Measurements from ENCODE around the gene MORN5.

MORN5 gene

GRCh38 chr9:122236681-122237080 is 77.0 kb downstream of the MORN5 start:
- no peak overlapping the region for H3K4me3 ChIP-seq (ENCODE audit: extremely low read depth, insufficient read depth, low read length, poor library complexity, severe bottlenecking)
- H3K36me3 ChIP-seq (ENCODE audit: control insufficient read depth, insufficient read depth, low read length) = peaks cover 24% of the 10 kb centered on the region
- H3K4me1 ChIP-seq (ENCODE audit: control insufficient read depth, insufficient read depth, low read length, poor library complexity, severe bottlenecking) = peaks cover 3% of the 10 kb centered on the region
- no peaks in the 10 kb centered on the region for H3K9me3 ChIP-seq (ENCODE audit: control insufficient read depth, low read length)
- 90 to 92% methylated on average over 8 to 9 of the region's 10 CpGs for WGBS, 2 experiments (ENCODE audit: insufficient coverage in 2 of 2)
- no peak overlapping the region for H3K27ac ChIP-seq (ENCODE audit: low read depth, low read length, severe bottlenecking)

DNA sequence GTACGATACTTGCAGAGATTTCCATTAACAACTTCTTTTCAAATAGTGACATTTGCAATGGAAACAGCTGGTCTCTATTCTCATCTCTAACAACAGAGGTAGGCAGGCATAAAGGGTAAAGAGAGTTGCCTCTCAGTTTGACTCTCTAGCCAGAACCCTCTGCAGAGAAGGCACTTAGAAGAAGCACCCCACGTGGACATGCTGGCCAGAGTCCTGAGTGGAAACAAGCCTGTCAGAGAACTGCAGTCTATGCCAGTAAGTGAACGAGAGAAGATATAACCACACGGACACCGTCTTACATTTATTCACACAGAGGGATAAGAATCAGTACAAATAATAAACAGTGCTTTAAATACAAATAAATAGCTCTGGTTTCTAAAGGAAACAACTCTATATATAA is 80.0 kb downstream of the MORN5 start:
- no peaks in the 10 kb centered on the region for H3K9me3 ChIP-seq (ENCODE audit: control insufficient read depth, low read length)
- H3K4me1 ChIP-seq (ENCODE audit: control insufficient read depth, insufficient read depth, low read length, poor library complexity, severe bottlenecking) = no peaks in the 10 kb centered on the region
- peaks cover 54% of the 10 kb centered on the region for H3K36me3 ChIP-seq (ENCODE audit: control insufficient read depth, insufficient read depth, low read length)
- WGBS, 2 experiments (ENCODE audit: insufficient coverage in 2 of 2) = 95% methylated on average over 2 of the region's 5 CpGs; no CpG with 5 or more reads in 1 of the 2 experiments
- no peak overlapping the region for H3K4me3 ChIP-seq (ENCODE audit: extremely low read depth, insufficient read depth, low read length, poor library complexity, severe bottlenecking)
- no peak overlapping the region for H3K27ac ChIP-seq (ENCODE audit: low read depth, low read length, severe bottlenecking)

GRCh38 chr9:122244349-122244748 is 84.6 kb downstream of the MORN5 start:
- Histone ChIP-seq H3K27ac (ENCODE audit: low read depth, low read length, severe bottlenecking) (no peak overlapping the region), H3K4me3 (ENCODE audit: extremely low read depth, insufficient read depth, low read length, poor library complexity, severe bottlenecking) (no peak overlapping the region), H3K4me1 (ENCODE audit: control insufficient read depth, insufficient read depth, low read length, poor library complexity, severe bottlenecking) (no peaks in the 10 kb centered on the region), H3K9me3 (ENCODE audit: control insufficient read depth, low read length) (no peaks in the 10 kb centered on the region), H3K36me3 (ENCODE audit: control insufficient read depth, insufficient read depth, low read length) (peaks cover 90% of the 10 kb centered on the region)
- WGBS, 2 experiments (ENCODE audit: insufficient coverage in 2 of 2) = 83% methylated on average over 1 of the region's 3 CpGs; no CpG with 5 or more reads in 1 of the 2 experiments

DNA sequence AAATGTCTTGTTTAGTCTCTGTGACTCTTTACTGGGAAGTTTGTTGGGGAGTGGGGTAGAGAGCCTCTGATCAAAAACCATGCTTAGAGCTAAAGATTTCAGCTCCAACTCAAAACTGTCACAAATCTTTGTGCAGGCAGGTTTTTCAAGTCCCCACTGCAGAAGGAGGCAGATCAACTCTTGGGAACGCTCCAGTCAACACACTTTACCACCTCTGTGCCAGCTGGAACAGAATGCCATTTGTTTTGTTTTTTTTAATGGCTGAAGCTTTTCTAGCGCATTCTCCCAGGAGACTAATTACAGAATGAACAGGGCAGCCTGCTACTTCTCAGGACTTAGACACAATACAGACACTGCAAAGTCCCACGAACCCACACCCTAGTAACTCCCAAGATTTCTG is 87.0 kb downstream of the MORN5 start:
- H3K4me1 ChIP-seq (ENCODE audit: control insufficient read depth, insufficient read depth, low read length, poor library complexity, severe bottlenecking) = no peaks in the 10 kb centered on the region
- H3K4me3 ChIP-seq (ENCODE audit: extremely low read depth, insufficient read depth, low read length, poor library complexity, severe bottlenecking) = no peak overlapping the region
- H3K27ac ChIP-seq (ENCODE audit: low read depth, low read length, severe bottlenecking) = no peak overlapping the region
- H3K36me3 ChIP-seq (ENCODE audit: control insufficient read depth, insufficient read depth, low read length) = peaks cover 91% of the 10 kb centered on the region
- WGBS, 2 experiments (ENCODE audit: insufficient coverage in 2 of 2) = 93 to 100% methylated on average over 2 to 3 of the region's 3 CpGs
- no peaks in the 10 kb centered on the region for H3K9me3 ChIP-seq (ENCODE audit: control insufficient read depth, low read length)

- Histone ChIP-seq H3K36me3 (ENCODE audit: control insufficient read depth, insufficient read depth, low read length) (peaks cover 89% of the 10 kb centered on the region), H3K4me1 (ENCODE audit: control insufficient read depth, insufficient read depth, low read length, poor library complexity, severe bottlenecking) (peaks cover 8% of the 10 kb centered on the region), H3K9me3 (ENCODE audit: control insufficient read depth, low read length) (no peaks in the 10 kb centered on the region), H3K4me3 (ENCODE audit: extremely low read depth, insufficient read depth, low read length, poor library complexity, severe bottlenecking) (no peak overlapping the region), H3K27ac (ENCODE audit: low read depth, low read length, severe bottlenecking) (no peak overlapping the region)
- 97% methylated on average over 3 of the region's 5 CpGs for WGBS, 2 experiments (ENCODE audit: insufficient coverage in 2 of 2)
These were observed 88.7 kb downstream of the MORN5 start for GRCh38 chr9:122248448-122248865.

Data from mesodermal cell (in vitro differentiated cells).